ENCODE data around the gene B3GALT6. TPM values are rescaled to one million over a fixed set of nuclear protein-coding genes. Genes with fewer than 3 reads are reported as not detected.

B3GALT6 gene
- polyA plus RNA-seq, 3 donors, result 8.9 to 13.0 (median 8.9) TPM

DNA sequence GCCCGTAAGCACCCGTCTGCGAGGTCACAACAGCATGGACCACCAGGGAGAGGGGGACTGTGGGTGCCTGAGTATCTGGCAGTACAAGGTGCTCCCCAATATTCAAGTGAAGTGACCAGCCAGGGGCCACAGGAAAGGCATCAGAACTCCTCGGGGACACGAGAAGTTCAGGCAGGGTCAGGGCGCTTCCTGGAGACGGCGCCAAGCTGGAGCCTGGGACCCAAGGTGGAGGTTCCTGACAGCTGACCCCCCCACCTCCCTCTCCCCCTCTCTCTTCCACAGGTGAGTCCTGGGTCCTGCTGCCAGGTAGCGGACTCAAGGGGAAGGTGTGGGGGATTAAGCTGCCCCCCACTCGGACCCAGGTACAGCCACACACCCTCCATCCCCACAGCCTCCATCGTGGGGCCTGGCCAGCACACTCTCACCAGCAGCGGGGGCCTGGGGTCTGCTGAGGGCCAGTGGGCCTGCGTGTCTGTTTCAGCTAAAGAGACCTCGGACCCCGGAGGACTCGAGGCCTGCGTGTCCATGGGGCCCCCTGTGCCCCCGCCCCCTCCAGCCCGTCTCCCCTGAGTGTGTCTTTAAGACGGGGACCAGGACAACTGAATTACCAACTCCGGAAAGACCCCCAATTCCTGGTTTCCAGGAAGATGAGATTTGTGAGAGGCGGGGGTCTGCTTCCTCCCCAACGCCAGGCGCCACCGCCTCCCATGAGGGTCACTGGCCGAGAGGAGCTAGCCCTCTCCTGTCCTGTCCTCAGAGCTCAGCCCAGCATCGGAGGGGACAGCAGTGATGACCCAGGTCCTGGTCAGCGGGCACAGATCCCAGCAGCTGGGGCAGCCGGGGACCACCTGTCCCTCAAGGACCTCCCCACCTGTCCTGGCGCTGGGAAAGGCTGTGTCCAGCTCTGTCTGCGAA lies 31.8 kb upstream of the B3GALT6 start:
- H3K27ac ChIP-seq (ENCODE audit: low read depth, low read length), result no peak overlapping the region
- WGBS, 3 donors, result 72 to 79% (median 73%) methylated on average over 31 of the region's 31 CpGs

GRCh38 chr1:1200876-1201810 lies 30.9 kb upstream of the B3GALT6 start:
- H3K27ac ChIP-seq (ENCODE audit: low read depth, low read length), result no peak overlapping the region

GRCh38 chr1:1202831-1203560 lies 29.0 kb upstream of the B3GALT6 start:
- 72 to 80% (median 75%) methylated on average over 21 to 27 of the region's 27 CpGs for WGBS, 3 donors
- no peak overlapping the region for H3K27ac ChIP-seq (ENCODE audit: low read depth, low read length)

More at GRCh38 chr1:1200876-1201810, 30.9 kb upstream of the B3GALT6 start:
- WGBS, 3 donors, result 1 to 2% (median 2%) methylated on average over 54 to 109 of the region's 109 CpGs

DNA sequence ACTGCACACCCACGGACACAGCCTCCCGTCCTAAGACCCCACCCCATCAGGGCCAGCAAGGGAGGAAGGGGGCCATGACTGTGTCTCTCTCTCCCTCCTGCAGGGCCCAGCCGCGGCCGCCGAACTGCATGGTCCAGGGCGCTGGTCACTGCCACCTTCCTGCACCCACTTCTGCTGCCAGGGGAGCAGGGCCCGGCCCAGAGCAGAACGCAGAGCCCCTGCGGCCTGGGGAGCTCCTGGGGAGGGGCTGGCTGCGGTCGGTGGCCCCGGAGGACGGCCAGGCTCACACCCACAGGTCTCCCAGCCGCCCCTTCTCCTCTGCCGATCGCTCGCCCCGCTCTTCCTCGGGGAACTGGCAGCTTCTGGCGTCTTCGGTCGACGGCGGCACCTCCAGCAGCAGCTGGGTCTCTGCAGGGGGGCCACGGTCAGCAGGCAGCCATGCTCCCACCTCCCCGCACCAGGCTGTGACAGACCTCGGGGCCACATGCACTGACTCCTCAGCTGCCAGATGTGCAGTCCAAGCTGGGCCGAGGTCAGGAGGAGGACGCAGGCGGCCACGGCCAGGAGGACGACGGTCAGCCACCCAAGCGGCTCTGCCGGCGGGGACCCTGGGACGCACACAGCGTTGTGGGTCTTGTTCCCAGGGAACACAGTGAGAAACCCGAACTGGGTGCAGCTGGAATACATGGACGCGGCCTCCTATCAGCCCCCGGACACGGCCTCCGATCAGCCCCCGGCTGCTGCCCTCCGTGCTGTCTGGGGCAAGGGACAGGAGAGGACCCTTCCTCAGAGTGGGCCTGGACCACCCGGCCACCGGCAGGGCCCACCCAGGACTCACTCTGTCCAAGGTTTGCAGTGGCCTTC lies 28.2 kb upstream of the B3GALT6 start:
- 72 to 83% (median 74%) methylated on average over 38 to 49 of the region's 49 CpGs for WGBS, 3 donors
- no peak overlapping the region for H3K27ac ChIP-seq (ENCODE audit: low read depth, low read length)

DNA sequence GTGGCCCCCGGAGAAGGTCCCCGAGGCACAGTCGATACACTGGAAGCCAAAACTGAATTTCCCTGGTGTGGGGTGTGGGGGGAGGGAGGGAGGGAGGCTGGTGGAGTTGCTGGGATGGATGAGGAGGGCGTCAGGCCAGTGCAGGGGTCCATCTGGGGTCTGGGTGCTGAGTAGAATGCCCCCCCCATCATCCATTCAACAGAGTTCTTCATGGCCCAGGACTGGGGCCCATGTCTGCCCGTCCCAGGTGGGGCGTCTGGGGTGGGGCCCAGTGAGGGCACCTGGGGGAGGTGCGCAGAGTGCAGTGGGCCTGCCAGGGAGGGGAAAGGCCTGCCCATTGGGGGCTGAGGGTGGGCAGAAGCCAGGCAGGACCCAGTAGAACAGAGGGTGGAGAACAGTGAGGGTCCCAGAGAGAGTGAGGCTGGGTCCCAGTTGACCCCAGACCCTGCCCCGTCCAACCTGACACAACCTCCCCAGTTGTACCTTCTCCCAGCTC lies 27.6 kb upstream of the B3GALT6 start:
- 84 to 93% (median 86%) methylated on average over 7 to 8 of the region's 8 CpGs for WGBS, 3 donors
- H3K27ac ChIP-seq (ENCODE audit: low read depth, low read length), result no peak overlapping the region

DNA sequence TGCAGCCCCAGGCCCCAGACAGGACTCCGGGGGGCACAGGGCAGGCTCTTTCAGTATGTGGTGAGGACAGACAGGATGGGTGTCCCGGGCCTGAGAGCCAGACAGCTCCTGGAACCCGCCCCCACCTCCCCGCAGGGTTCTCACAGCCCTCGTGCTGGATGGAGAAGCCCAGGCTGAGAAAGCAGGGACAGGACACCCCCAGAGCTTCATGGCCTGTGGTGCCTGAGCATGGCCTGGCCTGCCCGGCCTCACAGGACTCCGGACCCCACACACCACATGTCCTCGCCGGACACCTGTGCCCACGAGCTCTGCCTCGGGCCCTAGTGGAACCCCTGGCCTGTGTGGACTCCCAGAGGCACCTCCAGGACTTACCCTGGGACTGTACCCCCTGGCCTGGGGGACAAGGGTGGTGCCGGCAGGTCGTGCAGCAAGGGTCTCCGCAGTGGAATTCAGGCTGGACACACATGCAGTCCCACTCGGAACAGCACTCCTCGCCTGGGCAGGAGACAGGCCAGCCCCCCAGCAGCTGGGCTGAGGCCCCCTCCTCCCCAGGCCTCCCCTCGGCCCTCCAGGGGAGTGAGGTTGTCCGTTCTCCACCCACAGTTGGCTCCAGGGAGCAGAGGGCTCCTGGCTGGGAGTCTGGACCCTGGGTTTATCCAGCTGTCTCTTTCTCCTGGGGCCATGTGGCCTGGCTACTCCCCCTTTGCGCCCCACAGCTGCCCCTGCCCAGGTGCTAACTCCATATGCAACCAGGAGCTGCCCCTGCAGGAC lies 26.9 kb upstream of the B3GALT6 start:
- H3K27ac ChIP-seq (ENCODE audit: low read depth, low read length), result no peak overlapping the region
- 90 to 93% (median 90%) methylated on average over 18 to 19 of the region's 19 CpGs for WGBS, 3 donors

- no peak overlapping the region for H3K27ac ChIP-seq (ENCODE audit: low read depth, low read length)
- WGBS, 3 donors, result 24 to 35% (median 29%) methylated on average over 28 to 31 of the region's 31 CpGs
Measured at GRCh38 chr1:1205769-1206375, 26.2 kb upstream of the B3GALT6 start.

DNA sequence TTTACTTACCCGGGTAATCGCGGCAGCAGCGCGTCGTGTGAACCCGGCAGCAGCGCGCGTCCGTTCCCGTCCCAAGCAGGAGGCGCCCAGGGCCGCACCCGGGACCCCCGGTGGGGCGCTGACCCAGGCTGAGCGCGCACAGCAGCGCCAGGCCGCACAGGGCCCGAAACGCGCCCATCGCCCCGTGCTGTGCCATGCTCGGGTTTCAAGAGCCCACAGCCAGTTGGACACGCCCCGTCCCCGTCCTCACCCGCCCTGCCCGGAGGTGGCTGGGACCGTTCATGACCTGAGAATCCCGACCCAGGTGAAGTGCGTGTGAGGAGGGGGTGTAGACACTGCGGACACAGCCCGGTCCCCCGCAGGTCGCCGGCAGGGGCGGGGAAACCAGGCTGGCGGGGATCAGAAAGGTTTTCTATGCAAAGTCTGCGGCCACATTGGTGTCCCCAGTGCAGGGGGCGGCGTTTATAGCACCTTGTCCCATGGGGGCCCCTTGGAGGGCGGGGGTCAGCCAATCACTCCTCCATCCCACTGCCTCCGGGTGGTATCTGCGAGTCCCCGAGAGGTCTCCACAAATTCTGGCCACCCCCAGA lies 25.6 kb upstream of the B3GALT6 start, which contains the start of gene TNFRSF18:
TSS of gene TNFRSF18 (minus strand) at position 217 of the 590 bp plus-strand sequence. CDS start at position 196, 21 bp downstream.
- WGBS, 3 donors, result 6 to 8% (median 7%) methylated on average over 42 to 49 of the region's 49 CpGs

GRCh38 chr1:1206966-1207531 lies 25.0 kb upstream of the B3GALT6 start:
- 45 to 56% (median 52%) methylated on average over 14 to 19 of the region's 19 CpGs for WGBS, 3 donors
- no peak overlapping the region for H3K27ac ChIP-seq (ENCODE audit: low read depth, low read length)

More for the DNA sequence above, 25.6 kb upstream of the B3GALT6 start, which contains the start of gene TNFRSF18:
- H3K27ac ChIP-seq (ENCODE audit: low read depth, low read length), result no peak within 1 kb of the TSS

DNA sequence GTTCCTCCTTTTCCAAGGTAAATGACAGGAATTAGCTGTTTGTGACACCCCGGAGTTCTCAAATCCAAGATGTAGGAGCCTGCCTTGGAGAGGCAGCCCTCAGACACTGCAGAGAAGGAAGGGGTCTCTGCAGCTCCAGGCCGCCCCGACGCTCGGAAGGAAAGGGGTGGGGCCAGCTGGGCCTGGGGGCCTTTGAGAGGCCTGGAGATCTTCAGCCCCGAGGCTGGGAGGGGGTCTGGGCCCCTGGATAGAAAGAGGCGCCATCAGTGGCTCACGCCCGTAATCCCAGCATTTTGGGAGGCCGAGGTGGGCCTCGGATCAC lies 24.5 kb upstream of the B3GALT6 start:
- WGBS, 3 donors, result 50 to 75% (median 57%) methylated on average over 9 to 11 of the region's 11 CpGs
- no peak overlapping the region for H3K27ac ChIP-seq (ENCODE audit: low read depth, low read length)

DNA sequence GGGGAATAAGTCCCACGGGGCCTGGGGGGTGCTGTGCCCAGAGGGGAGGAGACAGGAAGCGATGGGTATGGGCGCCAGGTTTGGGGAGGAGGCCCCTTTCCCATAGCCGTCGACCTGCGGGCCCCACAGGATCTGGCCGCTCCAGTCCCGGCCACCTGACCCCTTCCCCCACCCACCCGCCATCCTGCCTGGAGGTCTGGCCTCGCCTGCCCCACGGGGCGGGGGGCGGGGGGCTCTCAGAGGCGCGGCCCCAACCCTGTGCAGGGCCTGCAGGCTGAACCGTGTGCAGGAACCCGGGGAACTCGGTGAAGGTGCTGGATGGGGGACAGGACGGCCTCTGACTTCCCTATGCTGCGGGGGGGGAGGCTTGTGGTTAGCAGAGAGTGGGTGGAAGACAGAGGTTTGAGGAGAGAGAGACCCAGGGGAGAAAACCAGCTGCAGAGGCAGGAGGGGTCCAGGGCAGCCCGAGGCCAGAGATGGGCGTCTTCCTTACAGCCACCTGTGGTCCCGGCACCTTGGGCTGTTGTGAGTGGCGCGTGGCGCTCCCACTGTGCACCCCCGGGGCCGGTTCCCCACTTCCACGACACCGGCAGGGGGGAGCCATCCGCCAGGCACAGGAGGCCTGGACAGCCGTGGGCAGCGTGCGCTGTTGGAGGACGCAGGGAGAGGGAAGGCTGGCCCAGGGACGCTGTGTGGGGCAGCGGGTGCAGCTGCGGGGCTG lies 23.2 kb upstream of the B3GALT6 start:
- H3K27ac ChIP-seq (ENCODE audit: low read depth, low read length), result no peak overlapping the region
- WGBS, 3 donors, result 35 to 68% (median 38%) methylated on average over 31 to 38 of the region's 38 CpGs

- 94 to 95% (median 94%) methylated on average over 28 to 31 of the region's 31 CpGs for WGBS, 3 donors
- no peak overlapping the region for H3K27ac ChIP-seq (ENCODE audit: low read depth, low read length)
Measured at GRCh38 chr1:1210726-1211540, 21.1 kb upstream of the B3GALT6 start.

- H3K27ac ChIP-seq (ENCODE audit: low read depth, low read length), result no peak overlapping the region
- 79 to 91% (median 80%) methylated on average over 21 to 28 of the region's 28 CpGs for WGBS, 3 donors
Measured at GRCh38 chr1:1211541-1212441, 20.2 kb upstream of the B3GALT6 start.
